Measurements from ENCODE around the gene NFIA.

Gene NFIA

GRCh38 chr1:61487801-61488200 lies 405.4 kb downstream of the NFIA start:
- peaks cover 14% of the 10 kb centered on the region for H3K4me1 ChIP-seq (ENCODE audit: insufficient read depth, poor library complexity, severe bottlenecking)
- no peak overlapping the region for H3K4me3 ChIP-seq (ENCODE audit: severe bottlenecking)
- H3K9me3 ChIP-seq (ENCODE audit: severe bottlenecking) = no peaks in the 10 kb centered on the region
- DNase-seq (ENCODE audit: low spot score) = no peak
- H3K27me3 ChIP-seq (ENCODE audit: insufficient read depth, poor library complexity, severe bottlenecking) = no peaks in the 10 kb centered on the region
- no peak for ATAC-seq (ENCODE audit: low read depth)
- H3K27ac ChIP-seq (ENCODE audit: poor library complexity, severe bottlenecking) = peak overlapping the region; percentile 73
- H3K36me3 ChIP-seq (ENCODE audit: low read depth) = no peaks in the 10 kb centered on the region
- TF ChIP-seq, protein P1, sequence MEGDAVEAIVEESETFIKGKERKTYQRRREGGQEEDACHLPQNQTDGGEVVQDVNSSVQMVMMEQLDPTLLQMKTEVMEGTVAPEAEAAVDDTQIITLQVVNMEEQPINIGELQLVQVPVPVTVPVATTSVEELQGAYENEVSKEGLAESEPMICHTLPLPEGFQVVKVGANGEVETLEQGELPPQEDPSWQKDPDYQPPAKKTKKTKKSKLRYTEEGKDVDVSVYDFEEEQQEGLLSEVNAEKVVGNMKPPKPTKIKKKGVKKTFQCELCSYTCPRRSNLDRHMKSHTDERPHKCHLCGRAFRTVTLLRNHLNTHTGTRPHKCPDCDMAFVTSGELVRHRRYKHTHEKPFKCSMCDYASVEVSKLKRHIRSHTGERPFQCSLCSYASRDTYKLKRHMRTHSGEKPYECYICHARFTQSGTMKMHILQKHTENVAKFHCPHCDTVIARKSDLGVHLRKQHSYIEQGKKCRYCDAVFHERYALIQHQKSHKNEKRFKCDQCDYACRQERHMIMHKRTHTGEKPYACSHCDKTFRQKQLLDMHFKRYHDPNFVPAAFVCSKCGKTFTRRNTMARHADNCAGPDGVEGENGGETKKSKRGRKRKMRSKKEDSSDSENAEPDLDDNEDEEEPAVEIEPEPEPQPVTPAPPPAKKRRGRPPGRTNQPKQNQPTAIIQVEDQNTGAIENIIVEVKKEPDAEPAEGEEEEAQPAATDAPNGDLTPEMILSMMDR (IDR thresholded peaks at IDR 0.05; ENCODE audit: poor library complexity, severe bottlenecking) = no peak

GRCh38 chr1:61490924-61491323 lies 408.6 kb downstream of the NFIA start:
- peaks cover 18% of the 10 kb centered on the region for H3K4me1 ChIP-seq (ENCODE audit: insufficient read depth, poor library complexity, severe bottlenecking)
- H3K27me3 ChIP-seq (ENCODE audit: insufficient read depth, poor library complexity, severe bottlenecking) = no peaks in the 10 kb centered on the region
- no peaks in the 10 kb centered on the region for H3K9me3 ChIP-seq (ENCODE audit: severe bottlenecking)
- no peaks in the 10 kb centered on the region for H3K36me3 ChIP-seq (ENCODE audit: low read depth)
- no peak overlapping the region for H3K4me3 ChIP-seq (ENCODE audit: severe bottlenecking)
- no peak for ATAC-seq (ENCODE audit: low read depth)
- DNase-seq (ENCODE audit: low spot score) = no peak
- TF ChIP-seq, protein P1 (IDR thresholded peaks at IDR 0.05; ENCODE audit: poor library complexity, severe bottlenecking) = no peak
- no peak overlapping the region for H3K27ac ChIP-seq (ENCODE audit: poor library complexity, severe bottlenecking)

DNA sequence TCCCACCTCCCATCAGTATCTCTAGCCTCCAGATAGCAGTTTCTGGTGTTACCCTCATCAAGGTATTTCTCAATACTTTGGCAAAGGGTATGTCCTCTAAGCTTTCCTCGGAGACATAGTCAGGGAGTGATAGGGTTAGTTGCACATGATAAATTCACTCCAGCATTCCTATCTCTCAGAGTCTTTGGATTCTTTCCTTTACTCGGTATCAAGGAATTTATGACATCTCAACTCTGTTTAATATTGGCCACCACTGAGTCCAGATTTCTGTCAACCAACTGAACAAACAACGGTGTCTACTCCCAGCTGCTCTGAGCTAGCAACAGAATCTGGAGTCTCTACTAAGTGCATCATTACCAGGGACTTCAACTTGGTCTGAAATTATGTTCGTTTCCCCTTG lies 409.1 kb downstream of the NFIA start:
- Histone ChIP-seq H3K36me3 (ENCODE audit: low read depth) (no peaks in the 10 kb centered on the region), H3K4me3 (ENCODE audit: severe bottlenecking) (no peak overlapping the region), H3K27me3 (ENCODE audit: insufficient read depth, poor library complexity, severe bottlenecking) (no peaks in the 10 kb centered on the region), H3K9me3 (ENCODE audit: severe bottlenecking) (no peaks in the 10 kb centered on the region), H3K4me1 (ENCODE audit: insufficient read depth, poor library complexity, severe bottlenecking) (peaks cover 20% of the 10 kb centered on the region), H3K27ac (ENCODE audit: poor library complexity, severe bottlenecking) (no peak overlapping the region)
- TF ChIP-seq, protein P1 (IDR thresholded peaks at IDR 0.05; ENCODE audit: poor library complexity, severe bottlenecking) = no peak
- ATAC-seq (ENCODE audit: low read depth) (no peak), DNase-seq (ENCODE audit: low spot score) (no peak)

DNA sequence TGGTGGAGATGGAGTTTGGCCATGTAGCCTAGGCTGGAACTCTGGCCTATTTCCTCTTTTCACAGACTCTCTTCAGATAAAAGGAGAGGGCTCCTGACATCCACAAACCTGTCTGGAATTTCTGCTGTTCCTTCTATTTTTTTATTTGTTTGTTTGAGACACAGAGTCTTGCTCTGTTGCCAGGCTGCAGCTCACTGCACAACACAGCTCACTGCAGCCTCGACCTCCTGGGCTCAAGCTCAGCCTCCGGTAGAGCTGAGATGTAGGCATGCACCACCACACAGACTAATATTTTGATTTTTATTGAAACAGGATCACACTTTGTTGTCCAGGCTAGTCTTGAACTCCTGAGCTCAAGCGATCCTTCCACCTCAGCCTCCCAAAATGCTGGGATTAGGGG lies 411.6 kb downstream of the NFIA start:
- Histone ChIP-seq H3K36me3 (ENCODE audit: low read depth) (no peaks in the 10 kb centered on the region), H3K4me1 (ENCODE audit: insufficient read depth, poor library complexity, severe bottlenecking) (peaks cover 16% of the 10 kb centered on the region), H3K27ac (ENCODE audit: poor library complexity, severe bottlenecking) (no peak overlapping the region), H3K4me3 (ENCODE audit: severe bottlenecking) (no peak overlapping the region), H3K27me3 (ENCODE audit: insufficient read depth, poor library complexity, severe bottlenecking) (no peaks in the 10 kb centered on the region), H3K9me3 (ENCODE audit: severe bottlenecking) (no peaks in the 10 kb centered on the region)
- DNase-seq (ENCODE audit: low spot score) (no peak), ATAC-seq (ENCODE audit: low read depth) (no peak)
- TF ChIP-seq, protein P1 (IDR thresholded peaks at IDR 0.05; ENCODE audit: poor library complexity, severe bottlenecking) = no peak

DNA sequence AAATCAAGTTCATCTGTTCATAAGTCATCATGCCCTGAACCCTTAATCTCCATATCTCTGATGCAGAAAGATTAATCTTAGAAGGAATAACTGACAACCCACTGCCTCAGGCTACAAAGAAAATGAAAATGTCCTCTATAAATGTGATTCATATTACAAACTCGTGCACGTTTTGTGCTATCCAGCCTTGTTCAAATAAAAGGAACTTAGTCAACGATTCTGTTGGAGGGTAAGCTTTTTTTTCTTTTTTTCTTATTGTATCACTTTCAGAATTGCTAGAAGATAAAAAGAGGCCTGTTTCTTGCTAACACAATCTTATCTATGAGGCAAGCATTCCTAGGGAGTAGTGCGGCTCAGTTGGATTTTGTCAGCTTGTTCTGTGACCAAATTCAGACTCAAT lies 414.1 kb downstream of the NFIA start:
- Histone ChIP-seq H3K4me1 (ENCODE audit: insufficient read depth, poor library complexity, severe bottlenecking) (peaks cover 16% of the 10 kb centered on the region), H3K36me3 (ENCODE audit: low read depth) (no peaks in the 10 kb centered on the region), H3K27me3 (ENCODE audit: insufficient read depth, poor library complexity, severe bottlenecking) (no peaks in the 10 kb centered on the region), H3K4me3 (ENCODE audit: severe bottlenecking) (no peak overlapping the region), H3K27ac (ENCODE audit: poor library complexity, severe bottlenecking) (peak overlapping the region; percentile 95), H3K9me3 (ENCODE audit: severe bottlenecking) (no peaks in the 10 kb centered on the region)
- TF ChIP-seq, protein P1 (IDR thresholded peaks at IDR 0.05; ENCODE audit: poor library complexity, severe bottlenecking) = no peak
- ATAC-seq (ENCODE audit: low read depth) (peak; percentile 89), DNase-seq (ENCODE audit: low spot score) (no peak)

Data from RWPE2 (cell line).